ENCODE measurements around the gene KIDINS220.

Gene KIDINS220

GRCh38 chr2:8841932-8842331, 4.5 kb upstream of the KIDINS220 start:
- TF ChIP-seq CTCF (IDR thresholded peaks at IDR 0.05; ENCODE audit: insufficient read depth, missing control alignments): no peak
- FAIRE-seq (no peak), DNase-seq (ENCODE audit: insufficient read length, low spot score) (no peak)

GRCh38 chr2:8840475-8841091, 3.2 kb upstream of the KIDINS220 start:
- FAIRE-seq (no peak), DNase-seq (ENCODE audit: insufficient read length, low spot score) (no peak)
- no peak for TF ChIP-seq CTCF (IDR thresholded peaks at IDR 0.05; ENCODE audit: insufficient read depth, missing control alignments)

- TF ChIP-seq CTCF (IDR thresholded peaks at IDR 0.05; ENCODE audit: insufficient read depth, missing control alignments): no peak
- DNase-seq (ENCODE audit: insufficient read length, low spot score) (no peak), FAIRE-seq (no peak)
Measured at GRCh38 chr2:8839189-8839965, 2.0 kb upstream of the KIDINS220 start.

- DNase-seq (ENCODE audit: insufficient read length, low spot score): no peak
- no peak for TF ChIP-seq CTCF (IDR thresholded peaks at IDR 0.05; ENCODE audit: insufficient read depth, missing control alignments)
- no peak for FAIRE-seq
Measured at GRCh38 chr2:8837795-8838140, 355 bp upstream of the KIDINS220 start.

GRCh38 chr2:8835279-8835678, 2.1 kb downstream of the KIDINS220 start:
- no peak for FAIRE-seq
- no peak for DNase-seq (ENCODE audit: insufficient read length, low spot score)
- TF ChIP-seq CTCF (IDR thresholded peaks at IDR 0.05; ENCODE audit: insufficient read depth, missing control alignments): no peak

GRCh38 chr2:8833853-8834252, 3.6 kb downstream of the KIDINS220 start:
- DNase-seq (ENCODE audit: insufficient read length, low spot score) (no peak), FAIRE-seq (no peak)
- TF ChIP-seq CTCF (IDR thresholded peaks at IDR 0.05; ENCODE audit: insufficient read depth, missing control alignments): no peak

- DNase-seq (ENCODE audit: insufficient read length, low spot score) (no peak), FAIRE-seq (no peak)
- TF ChIP-seq CTCF (IDR thresholded peaks at IDR 0.05; ENCODE audit: insufficient read depth, missing control alignments): no peak
Measured at GRCh38 chr2:8831516-8831915, 5.9 kb downstream of the KIDINS220 start.

All from D721Med (cell line).